ENCODE measurements around the gene USP15.

DNA sequence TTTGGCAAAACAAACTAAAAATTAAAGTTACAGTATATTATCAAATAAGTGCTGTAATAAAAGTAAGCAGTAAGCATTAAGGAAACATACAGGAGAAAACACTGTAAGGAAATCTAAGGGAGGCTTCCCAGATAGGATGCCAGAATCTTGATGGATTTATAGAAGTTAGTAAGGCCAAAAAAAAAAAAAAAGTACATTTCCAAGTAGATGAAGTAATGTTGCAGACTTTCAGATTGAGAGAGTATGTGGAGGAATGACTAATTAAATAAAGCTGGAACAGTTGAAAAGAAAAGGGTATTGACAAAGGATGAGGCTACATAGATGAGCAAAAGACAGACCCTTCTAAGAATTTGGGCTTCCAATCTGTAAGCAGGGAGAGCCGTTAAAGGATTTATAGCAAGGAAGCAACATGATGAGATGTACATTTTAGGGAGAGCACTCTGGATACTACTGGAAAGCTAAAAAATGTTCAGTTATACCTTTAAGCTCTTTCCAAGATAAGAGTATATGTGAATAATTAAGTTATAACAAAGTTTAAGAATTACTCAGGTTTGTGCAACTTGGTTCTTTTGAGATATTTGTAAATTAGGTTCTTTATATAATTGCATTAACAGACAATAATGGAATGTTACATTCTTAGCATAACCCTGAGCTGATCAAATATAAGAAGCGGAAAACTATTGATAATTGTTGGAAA is 119.0 kb downstream of the USP15 start:
- TF ChIP-seq POLR2A (IDR thresholded peaks at IDR 0.05; ENCODE audit: extremely low read depth, insufficient read length) (no peak), CTCF (IDR thresholded peaks at IDR 0.05; ENCODE audit: low read depth, low read length) (no peak), MYC (IDR thresholded peaks at IDR 0.05; ENCODE audit: low read depth, low read length) (no peak)
- TF ChIP-seq, protein P1, sequence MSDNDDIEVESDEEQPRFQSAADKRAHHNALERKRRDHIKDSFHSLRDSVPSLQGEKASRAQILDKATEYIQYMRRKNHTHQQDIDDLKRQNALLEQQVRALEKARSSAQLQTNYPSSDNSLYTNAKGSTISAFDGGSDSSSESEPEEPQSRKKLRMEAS (IDR thresholded peaks at IDR 0.05; ENCODE audit: low read depth, low read length), result no peak
